SU-DHL-6 (cell line): ENCODE results near the gene MTHFR.

Source experiments
- H2AFZ ChIP-seq: fragments of 200-600 bp; sonication (generic); 2 replicates; pipeline ENCODE4 v1.6.1; 2014; ENCODE audit warnings: low read depth, mild to moderate bottlenecking, moderate library complexity, mixed read lengths, antibody characterized with exemption, low read length; ENCODE audit not compliant: severe bottlenecking
- H3F3A ChIP-seq: fragments of 200-600 bp; shearing (Covaris generic); 2 replicates; pipeline ENCODE4 v1.6.0; 2016; ENCODE audit warnings: antibody characterized with exemption, mild to moderate bottlenecking; ENCODE audit not compliant: insufficient read depth
- H3K27ac ChIP-seq: fragments of 200-600 bp; sonication (generic); 2 replicates; pipeline ENCODE4 v1.5.1; 2016; ENCODE audit warnings: low read depth, mild to moderate bottlenecking, low read length, moderate library complexity, mixed read lengths
- H3K27me3 ChIP-seq: fragments of 200-600 bp; sonication (generic), shearing (Covaris generic); 2 replicates; pipeline ENCODE4 v1.6.0; 2014; ENCODE audit warnings: mild to moderate bottlenecking, low read length
- H3K36me3 ChIP-seq: fragments of 200-600 bp; sonication (generic); 2 replicates; pipeline ENCODE4 v1.6.1; 2014; ENCODE audit warnings: mild to moderate bottlenecking, low read length, mixed read lengths
- H3K4me2 ChIP-seq: fragments of 300-600, 200-600 bp; shearing (Covaris generic), sonication (generic); 2 replicates; pipeline ENCODE4 v1.6.0; 2014; ENCODE audit warnings: low read length, low read depth, mild to moderate bottlenecking; ENCODE audit not compliant: poor library complexity, severe bottlenecking
- H3K4me3 ChIP-seq: fragments of 200-600 bp; sonication (generic); 2 replicates; pipeline ENCODE4 v1.5.1; 2014; ENCODE audit warnings: antibody characterized with exemption, low read length, mild to moderate bottlenecking, mixed read lengths; ENCODE audit not compliant: insufficient read depth, poor library complexity, severe bottlenecking
- H3K79me2 ChIP-seq: fragments of 200-600 bp; sonication (generic); 2 replicates; pipeline ENCODE4 v1.6.1; 2014; ENCODE audit warnings: mild to moderate bottlenecking, low read length, moderate library complexity; ENCODE audit not compliant: insufficient read depth
- H3K9ac ChIP-seq: fragments of 200-600 bp; sonication (generic); 2 replicates; pipeline ENCODE4 v1.7.0; 2014; ENCODE audit warnings: mild to moderate bottlenecking, low read length
- H3K9me2 ChIP-seq: fragments of 200-600 bp; sonication (generic); replicated peaks from 2 replicates; pipeline ENCODE4 v1.6.1; 2014; ENCODE audit warnings: low read length; ENCODE audit not compliant: insufficient read depth
- H3K9me3 ChIP-seq: fragments of 200-600 bp; sonication (generic); 2 replicates; pipeline ENCODE4 v1.6.1; 2014; ENCODE audit warnings: low read length, mixed read lengths; ENCODE audit not compliant: insufficient read depth
- H4K20me1 ChIP-seq: fragments of 200-600 bp; sonication (generic); 2 replicates; pipeline ENCODE4 v1.6.1; 2014; ENCODE audit warnings: low read depth, mild to moderate bottlenecking, antibody characterized with exemption, low read length, moderate library complexity, mixed read lengths
- EZH2phosphoT487 ChIP-seq: fragments of 200-600 bp; sonication (generic), shearing (Covaris generic); conservative IDR thresholded peaks from 2 replicates; pipeline ENCODE4 v1.6.1; 2018; ENCODE audit warnings: mild to moderate bottlenecking, antibody characterized with exemption, low read length, moderate library complexity, mixed read lengths
- TF ChIP-seq, protein P1 (sequence below): fragments of 200-600 bp; sonication (generic); IDR thresholded peaks from one replicate; pipeline ENCODE4 v1.5.1; 2017; ENCODE audit warnings: antibody characterized with exemption, mild to moderate bottlenecking, low read length, moderate library complexity; ENCODE audit not compliant: insufficient read depth, poor library complexity, severe bottlenecking

MTHFR gene

DNA sequence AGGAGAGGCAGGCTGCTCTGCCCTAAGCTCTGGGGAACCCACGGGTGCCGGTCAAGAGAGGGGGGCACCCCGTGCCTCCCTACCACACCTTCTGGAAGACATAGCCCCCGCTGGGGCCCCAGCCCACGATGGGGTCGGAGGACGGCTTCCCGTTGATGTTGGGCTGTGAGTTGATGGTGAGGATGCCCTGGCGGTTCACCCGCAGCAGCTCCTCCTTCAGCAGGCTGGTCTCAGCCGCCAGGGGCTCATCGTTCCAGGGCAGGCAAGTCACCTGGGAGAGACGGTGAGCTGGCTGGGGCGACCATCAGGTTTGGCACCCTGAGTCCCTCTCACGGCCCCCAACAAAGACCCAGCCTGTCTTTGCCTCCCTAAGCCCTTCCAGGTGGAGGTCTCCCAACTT lies 11.9 kb downstream of the MTHFR start:
- Histone ChIP-seq H4K20me1 (no peaks in the 10 kb centered on the region), H3K4me2 (no peak overlapping the region), H3F3A (no peaks in the 10 kb centered on the region), H3K9me3 (no peaks in the 10 kb centered on the region), H2AFZ (no peak overlapping the region), H3K27ac (no peak overlapping the region), H3K79me2 (no peaks in the 10 kb centered on the region), H3K4me3 (no peak overlapping the region), H3K9me2 (no peaks in the 10 kb centered on the region), H3K36me3 (peaks cover 3% of the 10 kb centered on the region; the same call in 1 of the 2 replicates), H3K27me3 (no peaks in the 10 kb centered on the region), H3K9ac (no peak overlapping the region)
- TF ChIP-seq, protein P1, sequence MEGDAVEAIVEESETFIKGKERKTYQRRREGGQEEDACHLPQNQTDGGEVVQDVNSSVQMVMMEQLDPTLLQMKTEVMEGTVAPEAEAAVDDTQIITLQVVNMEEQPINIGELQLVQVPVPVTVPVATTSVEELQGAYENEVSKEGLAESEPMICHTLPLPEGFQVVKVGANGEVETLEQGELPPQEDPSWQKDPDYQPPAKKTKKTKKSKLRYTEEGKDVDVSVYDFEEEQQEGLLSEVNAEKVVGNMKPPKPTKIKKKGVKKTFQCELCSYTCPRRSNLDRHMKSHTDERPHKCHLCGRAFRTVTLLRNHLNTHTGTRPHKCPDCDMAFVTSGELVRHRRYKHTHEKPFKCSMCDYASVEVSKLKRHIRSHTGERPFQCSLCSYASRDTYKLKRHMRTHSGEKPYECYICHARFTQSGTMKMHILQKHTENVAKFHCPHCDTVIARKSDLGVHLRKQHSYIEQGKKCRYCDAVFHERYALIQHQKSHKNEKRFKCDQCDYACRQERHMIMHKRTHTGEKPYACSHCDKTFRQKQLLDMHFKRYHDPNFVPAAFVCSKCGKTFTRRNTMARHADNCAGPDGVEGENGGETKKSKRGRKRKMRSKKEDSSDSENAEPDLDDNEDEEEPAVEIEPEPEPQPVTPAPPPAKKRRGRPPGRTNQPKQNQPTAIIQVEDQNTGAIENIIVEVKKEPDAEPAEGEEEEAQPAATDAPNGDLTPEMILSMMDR = no peak
- no peak for TF ChIP-seq EZH2phosphoT487

- Histone ChIP-seq H3K9ac (no peak overlapping the region), H3K4me3 (no peak overlapping the region), H3K79me2 (no peaks in the 10 kb centered on the region), H3K27me3 (no peaks in the 10 kb centered on the region), H3K9me2 (no peaks in the 10 kb centered on the region), H3K36me3 (peaks cover 3% of the 10 kb centered on the region; the same call in 1 of the 2 replicates), H3K4me2 (no peak overlapping the region), H2AFZ (no peak overlapping the region), H3K27ac (no peak overlapping the region), H3F3A (no peaks in the 10 kb centered on the region), H3K9me3 (no peaks in the 10 kb centered on the region), H4K20me1 (no peaks in the 10 kb centered on the region)
- TF ChIP-seq EZH2phosphoT487 = no peak
- TF ChIP-seq, protein P1 = no peak
Observed at GRCh38 chr1:11792106-11792505, 13.7 kb downstream of the MTHFR start.

- H3K4me2 ChIP-seq = no peak overlapping the region
- TF ChIP-seq, protein P1 = no peak
- TF ChIP-seq EZH2phosphoT487 = no peak
Observed at GRCh38 chr1:11790880-11791715, 14.7 kb downstream of the MTHFR start.

More at GRCh38 chr1:11790880-11791715, 14.7 kb downstream of the MTHFR start:
- H3K79me2 ChIP-seq = no peaks in the 10 kb centered on the region
- no peaks in the 10 kb centered on the region for H4K20me1 ChIP-seq
- no peaks in the 10 kb centered on the region for H3F3A ChIP-seq
- H3K9me3 ChIP-seq = no peaks in the 10 kb centered on the region
- no peaks in the 10 kb centered on the region for H3K9me2 ChIP-seq
- H3K4me3 ChIP-seq = no peak overlapping the region
- H3K27ac ChIP-seq = no peak overlapping the region
- no peak overlapping the region for H2AFZ ChIP-seq
- H3K36me3 ChIP-seq = peaks cover 3% of the 10 kb centered on the region; the same call in 1 of the 2 replicates
- no peak overlapping the region for H3K9ac ChIP-seq
- no peaks in the 10 kb centered on the region for H3K27me3 ChIP-seq
